Measurements from ENCODE around the gene TSPAN18. TPM values are rescaled to one million over a fixed set of nuclear protein-coding genes. Genes with fewer than 3 reads are reported as not detected.
A peak's percentile ranks its signal among the peaks of the same experiment; 100 is the strongest.

The TSPAN18 gene
- total and polyA plus RNA-seq, 2 experiments from 2014 or later = 6.0 to 10.6 TPM

GRCh38 chr11:44774108-44774507, 47.3 kb downstream of the TSPAN18 start:
- Mint-ChIP-seq H3K27ac (no peak overlapping the region), H3K4me3 (no peak overlapping the region), H3K36me3 (ENCODE audit: low read depth) (no peaks in the 10 kb centered on the region; the same call in 2 of the 3 replicates), H3K4me1 (peaks cover 48% of the 10 kb centered on the region), H3K27me3 (ENCODE audit: insufficient read depth, low read depth, poor library complexity) (peaks cover 2% of the 10 kb centered on the region), H3K9me3 (no peaks in the 10 kb centered on the region)
- Histone ChIP-seq H3K36me3 (ENCODE audit: insufficient read depth) (no peaks in the 10 kb centered on the region), H3K4me2 (peak overlapping the region; percentile 66), H3K27me3 (ENCODE audit: insufficient read depth) (no peaks in the 10 kb centered on the region), H3K4me3 (no peak overlapping the region), H3K9me2 (ENCODE audit: insufficient read depth) (no peaks in the 10 kb centered on the region), H3K27ac (ENCODE audit: low read depth) (no peak overlapping the region), H3F3A (replicated peaks; ENCODE audit: low read depth) (no peaks in the 10 kb centered on the region), H2AFZ (no peak overlapping the region), H3K79me2 (replicated peaks; ENCODE audit: insufficient read depth) (no peaks in the 10 kb centered on the region), H3K4me1 (ENCODE audit: insufficient read depth) (peaks cover 29% of the 10 kb centered on the region), H4K20me1 (replicated peaks; ENCODE audit: insufficient read depth) (no peaks in the 10 kb centered on the region)
- DNase-seq (ENCODE audit: low spot score) (peak; percentile 47), ATAC-seq (peak; percentile 74)
- TF ChIP-seq NANOG (IDR thresholded peaks at IDR 0.05; ENCODE audit: borderline replicate concordance) (no peak), ZNF462 (CRISPR knock-in tag; IDR thresholded peaks at IDR 0.05) (peak; percentile 58; the same call in 1 of the 2 replicates)

GRCh38 chr11:44774731-44775130, 48.0 kb downstream of the TSPAN18 start:
- Histone ChIP-seq H3K27ac (ENCODE audit: low read depth) (no peak overlapping the region), H3K36me3 (ENCODE audit: insufficient read depth) (no peaks in the 10 kb centered on the region), H3K79me2 (replicated peaks; ENCODE audit: insufficient read depth) (no peaks in the 10 kb centered on the region), H2AFZ (no peak overlapping the region), H3K4me2 (0 out of 2 replicates have a peak overlapping the region, but pooled peaks have one; percentile 66), H3F3A (replicated peaks; ENCODE audit: low read depth) (no peaks in the 10 kb centered on the region), H3K4me3 (no peak overlapping the region), H3K4me1 (ENCODE audit: insufficient read depth) (peaks cover 29% of the 10 kb centered on the region), H4K20me1 (replicated peaks; ENCODE audit: insufficient read depth) (no peaks in the 10 kb centered on the region), H3K27me3 (ENCODE audit: insufficient read depth) (no peaks in the 10 kb centered on the region), H3K9me2 (ENCODE audit: insufficient read depth) (no peaks in the 10 kb centered on the region)
- no peak for ATAC-seq
- H3K27ac Mint-ChIP-seq = no peak overlapping the region
- H3K9me3 Mint-ChIP-seq = no peaks in the 10 kb centered on the region
- H3K27me3 Mint-ChIP-seq (ENCODE audit: insufficient read depth, low read depth, poor library complexity) = peaks cover 2% of the 10 kb centered on the region
- H3K4me3 Mint-ChIP-seq = no peak overlapping the region
- no peaks in the 10 kb centered on the region for H3K36me3 Mint-ChIP-seq (ENCODE audit: low read depth)
- H3K4me1 Mint-ChIP-seq = peaks cover 50% of the 10 kb centered on the region
- no peak for DNase-seq (ENCODE audit: low spot score)
- no peak for TF ChIP-seq REST (IDR thresholded peaks at IDR 0.05; ENCODE audit: unreplicated experiment)
- TF ChIP-seq NANOG (IDR thresholded peaks at IDR 0.05; ENCODE audit: borderline replicate concordance) = no peak

All from GM23338 (cell line).